Measurements from ENCODE around the gene KMT2B. TPM values are rescaled to one million over a fixed set of nuclear protein-coding genes. Genes with fewer than 3 reads are reported as not detected.
"Not testable (repeated sequence)": the region's sequence is repeated elsewhere in the genome, so short reads cannot be mapped to it uniquely, and the experiment has no call there.

The KMT2B gene
- 10 to 100 TPM; 62.0 to 65.8 TPM for total RNA-seq

GRCh38 chr19:35717665-35718344, at the start of gene KMT2B:
TSS of gene KMT2B (plus strand) at chr19:35718003. CDS start at chr19:35718019, 16 bp downstream.
- Mint-ChIP-seq H3K36me3 (ENCODE audit: low read depth) (peaks cover 62% of the 10 kb centered on the region), H3K27me3 (ENCODE audit: low read depth) (no peaks in the 10 kb centered on the region), H3K27ac (peak within 1 kb of the TSS; percentile 100), H3K4me1 (ENCODE audit: low read depth) (peaks cover 26% of the 10 kb centered on the region), H3K9me3 (no peaks in the 10 kb centered on the region), H3K4me3 (peak within 1 kb of the TSS; percentile 93)
- CTCF ChIA-PET: interaction anchor here (1.5 kb wide), 1 partner anchor 23 kb away, joined by 13 read pairs; no protein-coding TSS in a partner anchor
- intact Hi-C loops (cut with micrococcal nuclease): loop anchor here (1.0 to 10.0 kb wide), 11 partner anchors 16 to 397 kb away; partner anchors contain the start of genes ALKBH6, ARHGAP33, OVOL3 and POLR2I
- no peak for DNase-seq

- Mint-ChIP-seq H3K27me3 (ENCODE audit: low read depth) (peaks cover 19% of the 10 kb centered on the region), H3K4me3 (no peak overlapping the region), H3K4me1 (ENCODE audit: low read depth) (peaks cover 5% of the 10 kb centered on the region), H3K36me3 (ENCODE audit: low read depth) (peaks cover 1% of the 10 kb centered on the region), H3K27ac (no peak overlapping the region), H3K9me3 (no peaks in the 10 kb centered on the region)
- DNase-seq: no peak
- intact Hi-C loops (cut with micrococcal nuclease): no loop called here
- CTCF ChIA-PET: no interaction called here
Observed at GRCh38 chr19:35669566-35669965, 48.2 kb upstream of the KMT2B start.

- Mint-ChIP-seq H3K4me3 (no peak overlapping the region), H3K36me3 (ENCODE audit: low read depth) (peaks cover 1% of the 10 kb centered on the region), H3K27ac (no peak overlapping the region), H3K27me3 (ENCODE audit: low read depth) (peaks cover 20% of the 10 kb centered on the region), H3K4me1 (ENCODE audit: low read depth) (peaks cover 5% of the 10 kb centered on the region), H3K9me3 (no peaks in the 10 kb centered on the region)
- intact Hi-C loops (cut with micrococcal nuclease): loop anchor here (5.0 kb wide), 1 partner anchor 123 kb away; the partner anchor contains the start of gene TMEM147
- no peak for DNase-seq
- CTCF ChIA-PET: no interaction called here
Observed at GRCh38 chr19:35669974-35670373, 47.8 kb upstream of the KMT2B start.

- Mint-ChIP-seq H3K4me3 (no peak overlapping the region), H3K27ac (no peak overlapping the region), H3K9me3 (no peaks in the 10 kb centered on the region), H3K4me1 (ENCODE audit: low read depth) (peaks cover 5% of the 10 kb centered on the region), H3K36me3 (ENCODE audit: low read depth) (no peaks in the 10 kb centered on the region), H3K27me3 (ENCODE audit: low read depth) (peaks cover 21% of the 10 kb centered on the region)
- intact Hi-C loops (cut with micrococcal nuclease): loop anchor here (5.0 kb wide), 1 partner anchor 123 kb away; the partner anchor contains the start of gene TMEM147
- no peak for DNase-seq
- CTCF ChIA-PET: no interaction called here
Observed at GRCh38 chr19:35670686-35671085, 47.1 kb upstream of the KMT2B start.

- H3K36me3 Mint-ChIP-seq (ENCODE audit: low read depth): no peaks in the 10 kb centered on the region
- CTCF ChIA-PET: no interaction called here
- H3K9me3 Mint-ChIP-seq: no peaks in the 10 kb centered on the region
- intact Hi-C loops (cut with micrococcal nuclease): loop anchor here (2.0 to 5.0 kb wide), 2 partner anchors 41 to 125 kb away; partner anchors contain the start of gene TMEM147
- H3K27ac Mint-ChIP-seq: no peak overlapping the region
- no peak for DNase-seq
- no peak overlapping the region for H3K4me3 Mint-ChIP-seq
- H3K27me3 Mint-ChIP-seq (ENCODE audit: low read depth): peaks cover 25% of the 10 kb centered on the region
- H3K4me1 Mint-ChIP-seq (ENCODE audit: low read depth): peaks cover 5% of the 10 kb centered on the region
Observed at GRCh38 chr19:35671818-35672217, 46.0 kb upstream of the KMT2B start.

GRCh38 chr19:35673121-35673804, 44.5 kb upstream of the KMT2B start:
- Mint-ChIP-seq H3K27me3 (ENCODE audit: low read depth) (peaks cover 25% of the 10 kb centered on the region), H3K9me3 (no peaks in the 10 kb centered on the region), H3K4me3 (peak overlapping the region; percentile 47), H3K36me3 (ENCODE audit: low read depth) (no peaks in the 10 kb centered on the region), H3K4me1 (ENCODE audit: low read depth) (peaks cover 5% of the 10 kb centered on the region), H3K27ac (no peak overlapping the region)
- CTCF ChIA-PET: interaction anchor here (0.6 to 1.4 kb wide), 4 partner anchors 20 to 147 kb away, joined by 3 to 6 read pairs (median 4); partner anchors contain the start of gene COX6B1
- intact Hi-C loops (cut with micrococcal nuclease): loop anchor here (2.0 to 5.0 kb wide), 2 partner anchors 40 to 126 kb away; partner anchors contain the start of gene TMEM147
- peak; percentile 80 for DNase-seq

- Mint-ChIP-seq H3K4me1 (ENCODE audit: low read depth) (peaks cover 5% of the 10 kb centered on the region), H3K36me3 (ENCODE audit: low read depth) (no peaks in the 10 kb centered on the region), H3K27me3 (ENCODE audit: low read depth) (peaks cover 19% of the 10 kb centered on the region), H3K4me3 (no peak overlapping the region), H3K9me3 (no peaks in the 10 kb centered on the region), H3K27ac (no peak overlapping the region)
- intact Hi-C loops (cut with micrococcal nuclease): no loop called here
- CTCF ChIA-PET: interaction anchor here (0.7 kb wide), 1 partner anchor 115 kb away, joined by 3 read pairs; no protein-coding TSS in a partner anchor
- no peak for DNase-seq
Observed at GRCh38 chr19:35675589-35676140, 42.1 kb upstream of the KMT2B start.

GRCh38 chr19:35689836-35690235, 28.0 kb upstream of the KMT2B start:
- Mint-ChIP-seq H3K27me3 (ENCODE audit: low read depth) (no peaks in the 10 kb centered on the region), H3K36me3 (ENCODE audit: low read depth) (no peaks in the 10 kb centered on the region), H3K27ac (no peak overlapping the region), H3K4me1 (ENCODE audit: low read depth) (peaks cover 8% of the 10 kb centered on the region), H3K9me3 (no peaks in the 10 kb centered on the region), H3K4me3 (no peak overlapping the region)
- CTCF ChIA-PET: interaction anchor here (1.1 to 1.8 kb wide), 4 partner anchors 23 to 130 kb away, joined by 3 to 7 read pairs (median 3); no protein-coding TSS in a partner anchor
- no peak for DNase-seq
- intact Hi-C loops (cut with micrococcal nuclease): loop anchor here (5.0 kb wide), 2 partner anchors 143 to 192 kb away; partner anchors contain the start of gene TMEM147

GRCh38 chr19:35691106-35691505, 26.7 kb upstream of the KMT2B start:
- H3K27me3 Mint-ChIP-seq (ENCODE audit: low read depth); H3K27ac Mint-ChIP-seq; H3K9me3 Mint-ChIP-seq; H3K4me1 Mint-ChIP-seq (ENCODE audit: low read depth); H3K36me3 Mint-ChIP-seq (ENCODE audit: low read depth); H3K4me3 Mint-ChIP-seq; DNase-seq: not testable (repeated sequence)
- intact Hi-C loops (cut with micrococcal nuclease): loop anchor here (5.0 kb wide), 2 partner anchors 144 to 191 kb away; partner anchors contain the start of gene TMEM147
- CTCF ChIA-PET: interaction anchor here (0.9 to 6.6 kb wide), 3 partner anchors 11 to 129 kb away, joined by 3 to 120 read pairs (median 7); no protein-coding TSS in a partner anchor

GRCh38 chr19:35692010-35692409, 25.8 kb upstream of the KMT2B start:
- Mint-ChIP-seq H3K4me3 (no peak overlapping the region), H3K36me3 (ENCODE audit: low read depth) (no peaks in the 10 kb centered on the region), H3K27me3 (ENCODE audit: low read depth) (no peaks in the 10 kb centered on the region), H3K27ac (no peak overlapping the region), H3K4me1 (ENCODE audit: low read depth) (peaks cover 19% of the 10 kb centered on the region), H3K9me3 (no peaks in the 10 kb centered on the region)
- CTCF ChIA-PET: interaction anchor here (0.6 to 6.6 kb wide), 9 partner anchors 10 to 580 kb away, joined by 3 to 120 read pairs (median 5); no protein-coding TSS in a partner anchor
- no peak for DNase-seq
- intact Hi-C loops (cut with micrococcal nuclease): loop anchor here (5.0 kb wide), 2 partner anchors 145 to 190 kb away; partner anchors contain the start of gene TMEM147

- no peak overlapping the region for H3K4me3 Mint-ChIP-seq
- intact Hi-C loops (cut with micrococcal nuclease): loop anchor here (1.0 to 5.0 kb wide), 4 partner anchors 127 to 238 kb away; partner anchors contain the start of gene TMEM147
- H3K27ac Mint-ChIP-seq: no peak overlapping the region
- no peaks in the 10 kb centered on the region for H3K36me3 Mint-ChIP-seq (ENCODE audit: low read depth)
- no peaks in the 10 kb centered on the region for H3K9me3 Mint-ChIP-seq
- CTCF ChIA-PET: interaction anchor here (0.6 to 6.6 kb wide), 12 partner anchors 10 to 239 kb away, joined by 3 to 120 read pairs (median 4); no protein-coding TSS in a partner anchor
- no peak for DNase-seq
- no peaks in the 10 kb centered on the region for H3K27me3 Mint-ChIP-seq (ENCODE audit: low read depth)
- H3K4me1 Mint-ChIP-seq (ENCODE audit: low read depth): peaks cover 24% of the 10 kb centered on the region
Observed at GRCh38 chr19:35693422-35693821, 24.4 kb upstream of the KMT2B start.

All from activated naive CD4-positive, alpha-beta T cell treated with anti-CD3 and anti-CD28 coated beads for 36 hours (primary cell).